Hematopoietic multipotent progenitor cell treated with erythropoietin and hydrocortisone succinate and interleukin-3 and kit ligand, for 4 days (in vitro differentiated cells): Measurements from ENCODE around the gene PPP3CA.

Experiments
- DNase-seq: peaks from one replicate; pipeline ENCODE4 v3.0.0-alpha.2; 2015

Gene PPP3CA

GRCh38 chr4:101329592-101329991, 17.7 kb downstream of the PPP3CA start:
- no peak for DNase-seq

DNA sequence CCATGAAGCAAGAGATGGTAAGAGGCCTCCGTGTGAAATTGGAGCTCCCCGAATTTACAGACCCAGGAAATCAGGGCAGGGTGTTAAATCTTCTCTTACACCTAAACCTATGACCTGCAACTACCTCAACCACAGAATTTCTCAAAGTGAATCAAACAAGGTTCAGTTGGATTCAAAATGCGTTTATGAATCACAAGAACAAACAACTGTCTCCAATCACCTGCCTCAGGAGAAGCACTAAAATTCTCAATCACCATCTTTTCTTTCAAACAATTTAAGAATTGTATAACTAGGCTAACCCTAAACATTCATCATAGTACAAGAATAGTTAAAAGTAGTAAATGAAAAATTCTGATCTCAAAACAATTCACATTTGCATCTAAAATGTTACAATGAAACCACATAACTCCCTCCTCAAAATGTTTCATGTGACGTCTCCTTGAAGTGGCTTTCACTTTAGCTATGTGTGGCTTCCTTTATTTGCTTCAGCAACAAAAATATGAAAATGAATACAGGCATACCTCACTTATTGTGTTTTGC, 19.2 kb downstream of the PPP3CA start:
- DNase-seq: no peak

DNA sequence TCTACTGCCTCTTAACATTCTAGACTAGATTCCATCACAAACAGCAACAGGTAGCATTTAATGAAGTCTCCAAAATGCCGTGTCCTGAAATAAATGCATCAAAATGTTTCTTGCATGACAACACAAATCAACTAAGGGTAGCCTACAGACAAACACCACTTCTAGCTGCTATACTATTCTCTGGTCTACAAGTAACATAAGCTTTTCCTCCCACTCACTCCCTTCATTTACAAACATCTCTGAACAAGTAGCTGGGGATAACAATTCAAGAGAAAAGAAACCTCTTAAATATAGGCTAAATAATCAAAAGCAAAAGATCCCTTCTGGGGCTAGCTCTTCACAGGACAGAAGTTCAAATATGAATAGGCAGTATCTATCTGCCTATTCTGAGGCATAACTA, 20.8 kb downstream of the PPP3CA start:
- DNase-seq: no peak

DNA sequence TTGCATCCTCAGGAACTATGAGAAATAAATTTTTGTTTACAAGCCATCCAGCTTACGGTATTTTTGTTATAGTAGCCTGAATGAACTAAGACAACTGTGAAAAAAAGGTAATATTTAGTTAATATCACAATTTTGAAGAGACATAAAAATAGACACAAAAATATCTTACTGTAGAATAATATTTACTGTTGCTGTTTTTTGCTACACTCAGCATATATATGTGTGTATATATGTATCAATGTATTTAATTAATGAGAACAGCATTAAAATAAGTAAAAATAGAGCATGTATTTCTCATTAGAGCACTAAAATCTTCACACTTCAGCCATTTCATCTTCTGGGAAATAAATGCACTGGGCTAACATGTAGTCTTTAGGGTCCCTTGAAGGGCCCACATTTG, 24.6 kb downstream of the PPP3CA start:
- no peak for DNase-seq

- no peak for DNase-seq
Measured at GRCh38 chr4:101321481-101322042, 25.8 kb downstream of the PPP3CA start.

GRCh38 chr4:101315786-101316185, 31.5 kb downstream of the PPP3CA start:
- no peak for DNase-seq

GRCh38 chr4:101315041-101315440, 32.3 kb downstream of the PPP3CA start:
- DNase-seq: no peak

DNA sequence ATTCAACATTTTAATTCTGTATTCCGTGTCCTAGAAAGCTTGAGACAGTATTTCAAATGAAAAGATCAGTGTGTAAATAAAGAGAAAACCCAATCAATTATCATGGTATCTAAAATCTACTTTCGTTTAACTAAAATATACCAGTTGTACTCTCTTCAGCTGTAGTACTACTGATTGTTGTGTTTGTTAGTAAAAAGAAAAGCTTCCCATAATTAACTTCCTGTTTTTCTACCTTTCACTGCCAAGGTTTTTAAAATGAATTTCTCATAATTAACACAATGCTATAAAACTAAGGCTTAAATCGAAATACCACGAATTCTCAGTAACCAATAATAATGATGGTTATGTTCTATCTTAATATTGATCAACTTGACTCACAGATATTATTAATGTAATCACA, 37.4 kb downstream of the PPP3CA start:
- DNase-seq: no peak

DNA sequence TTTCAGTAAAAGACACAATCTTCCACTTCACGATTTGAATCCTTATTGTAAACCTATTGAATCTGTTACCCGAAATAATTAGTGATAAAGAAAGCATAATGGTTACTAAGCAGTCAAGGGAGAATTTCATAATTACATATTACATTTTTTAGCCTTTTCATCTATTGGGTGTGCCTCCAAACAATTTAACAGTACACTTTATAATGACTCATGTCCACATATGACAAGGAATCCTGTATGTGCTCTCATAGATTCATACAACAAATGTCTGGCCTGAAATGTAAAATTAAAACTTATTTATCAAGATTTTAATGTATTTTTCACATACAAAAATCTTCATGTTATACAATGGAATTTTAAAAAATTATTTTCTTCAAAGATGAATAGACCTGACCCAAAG, 39.4 kb downstream of the PPP3CA start:
- DNase-seq: no peak

DNA sequence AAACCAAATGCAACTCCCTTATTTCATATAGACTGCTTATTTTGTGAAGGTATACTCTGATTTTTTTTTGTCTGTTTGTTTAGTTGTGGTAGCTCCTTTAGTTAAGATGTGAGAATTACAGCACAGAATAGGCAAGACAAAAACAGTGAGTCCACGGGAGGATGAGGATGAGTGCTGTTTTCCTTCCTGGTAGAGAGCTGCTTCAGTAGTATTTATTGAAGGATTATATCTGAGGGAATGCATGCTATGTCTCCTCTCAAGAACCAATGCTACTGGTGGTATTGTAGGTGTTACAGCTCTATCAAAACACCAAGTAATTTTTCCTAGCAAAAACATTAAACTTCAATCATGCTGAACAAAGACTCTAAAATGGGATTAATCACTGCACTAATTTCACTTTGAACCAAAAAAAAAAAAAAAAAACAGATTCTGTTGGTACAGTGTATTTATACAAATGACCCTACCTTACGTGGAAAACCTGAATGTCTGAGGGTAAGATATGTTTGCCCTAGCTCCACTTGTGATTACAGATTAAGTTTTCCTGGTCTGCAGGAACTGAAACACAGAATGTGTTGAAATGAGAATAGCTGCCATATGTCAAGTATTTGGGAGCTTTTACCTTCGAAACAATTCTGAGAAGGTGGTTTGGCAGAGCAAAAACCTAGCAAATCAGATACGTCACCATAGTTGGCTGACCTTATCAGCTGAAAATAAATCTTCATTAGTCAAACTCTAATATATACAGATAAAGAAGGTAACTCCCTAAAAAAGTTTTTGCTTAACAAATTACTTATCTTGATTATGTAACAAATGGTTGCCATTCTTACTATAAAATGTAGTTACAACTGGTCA, 40.3 kb downstream of the PPP3CA start:
- DNase-seq: no peak

DNA sequence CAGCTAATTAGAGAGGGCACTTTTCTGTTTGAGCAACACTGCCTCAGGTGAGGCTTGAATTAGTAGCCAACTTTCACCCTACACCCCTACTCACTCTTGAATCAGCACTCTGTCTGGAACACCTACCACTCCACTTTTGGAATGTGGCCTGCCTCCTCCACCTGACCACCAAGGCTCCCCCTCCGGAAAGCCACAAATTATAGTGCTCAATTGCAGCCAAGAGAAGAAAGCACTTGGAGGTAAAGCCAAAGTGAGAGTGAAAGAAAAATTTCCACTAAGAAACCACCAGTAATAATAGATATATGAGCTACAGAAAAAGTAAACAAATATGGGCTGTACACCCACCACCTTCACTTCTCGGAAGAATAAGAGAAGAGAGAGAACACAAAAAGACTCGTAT, 41.1 kb downstream of the PPP3CA start:
- DNase-seq: no peak

GRCh38 chr4:101304916-101305315, 42.4 kb downstream of the PPP3CA start:
- no peak for DNase-seq

DNA sequence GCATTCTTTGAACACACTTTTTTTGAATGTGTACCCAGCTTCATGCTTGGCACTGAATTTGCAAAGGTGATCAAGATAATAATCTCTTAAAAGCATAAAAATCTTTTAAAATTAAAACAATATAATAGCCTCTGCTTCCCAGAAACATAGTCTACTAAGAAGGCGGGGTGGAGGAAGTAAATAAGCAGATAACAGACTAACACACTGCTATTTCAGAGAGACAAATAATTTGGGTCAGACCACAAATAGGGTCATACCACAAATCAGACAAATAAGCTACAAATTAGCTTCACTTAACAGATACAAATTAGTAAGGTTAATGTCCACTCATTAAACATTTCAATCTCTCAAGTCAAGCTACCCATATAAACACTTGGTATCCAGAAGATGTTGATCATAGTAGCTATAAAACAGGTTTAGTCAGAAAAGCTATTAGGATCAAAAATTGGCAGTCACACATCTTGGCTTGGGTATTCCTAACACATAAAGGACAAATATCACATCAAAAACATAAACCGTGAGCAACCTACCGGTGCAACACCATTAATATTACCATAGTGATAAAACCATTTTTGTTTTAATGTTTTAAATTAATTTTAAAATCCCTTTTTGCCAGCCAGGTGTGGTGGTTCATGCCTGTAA, 47.3 kb downstream of the PPP3CA start:
- peak; percentile 30 for DNase-seq

DNA sequence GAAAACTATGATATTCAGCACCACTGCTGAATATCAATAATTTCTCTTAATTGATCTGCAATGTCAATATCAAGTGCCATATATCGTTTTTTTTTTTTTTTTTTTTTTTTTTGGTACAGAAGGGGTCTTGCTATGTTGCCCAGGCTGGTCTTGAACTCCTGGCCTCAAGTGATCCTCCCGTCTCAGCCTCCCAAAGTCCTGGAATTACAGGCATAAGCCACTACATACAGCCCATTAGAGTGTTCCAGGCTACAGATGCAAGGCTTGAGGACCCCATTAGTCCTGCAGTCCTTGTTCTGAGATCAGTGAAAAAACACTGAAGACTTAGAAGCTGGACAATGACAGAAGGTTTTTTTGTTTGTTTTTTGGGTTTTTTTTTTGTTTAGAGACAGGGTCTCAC, 48.3 kb downstream of the PPP3CA start:
- no peak for DNase-seq

DNA sequence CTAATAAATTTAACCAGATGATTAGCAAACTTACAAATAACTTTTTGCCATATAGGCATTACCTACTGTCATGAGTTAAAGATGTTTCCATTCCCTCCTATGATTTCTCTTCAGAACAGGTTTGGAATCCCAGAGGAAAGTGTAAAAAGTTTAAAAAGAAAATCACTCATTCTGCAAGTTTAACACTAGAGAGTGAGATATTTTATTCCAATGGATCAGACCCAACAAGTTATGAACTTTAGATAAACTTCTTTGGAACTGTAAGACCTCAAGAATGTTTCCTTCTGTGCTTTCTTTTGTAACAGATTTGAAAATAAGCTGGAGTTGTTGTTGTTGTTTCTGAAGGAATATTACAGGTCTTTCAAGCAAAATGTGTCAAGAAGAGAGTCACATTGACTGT, 51.6 kb downstream of the PPP3CA start:
- DNase-seq: no peak

DNA sequence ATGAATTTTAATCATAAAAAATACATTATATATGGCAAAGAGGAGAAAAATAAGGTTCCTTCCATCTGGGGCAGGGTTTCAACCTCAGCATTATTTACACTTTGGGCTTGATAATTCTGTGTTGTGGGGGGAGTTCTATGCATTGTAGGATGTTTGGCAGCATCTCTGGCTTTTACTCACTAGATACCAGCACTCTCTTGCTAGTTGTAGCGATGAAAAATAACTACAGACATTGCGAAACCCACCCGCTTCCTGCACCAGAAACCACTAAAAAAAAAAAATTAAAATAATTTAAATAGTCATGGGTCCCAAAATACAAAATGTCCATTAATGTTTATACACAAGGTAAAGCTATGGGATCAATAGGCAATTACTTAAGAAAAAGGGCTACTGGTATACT, 52.7 kb downstream of the PPP3CA start:
- DNase-seq: peak; percentile 57

- no peak for DNase-seq
Measured at GRCh38 chr4:101292901-101293300, 54.4 kb downstream of the PPP3CA start.

GRCh38 chr4:101292214-101292613, 55.1 kb downstream of the PPP3CA start:
- DNase-seq: peak; percentile 74

DNA sequence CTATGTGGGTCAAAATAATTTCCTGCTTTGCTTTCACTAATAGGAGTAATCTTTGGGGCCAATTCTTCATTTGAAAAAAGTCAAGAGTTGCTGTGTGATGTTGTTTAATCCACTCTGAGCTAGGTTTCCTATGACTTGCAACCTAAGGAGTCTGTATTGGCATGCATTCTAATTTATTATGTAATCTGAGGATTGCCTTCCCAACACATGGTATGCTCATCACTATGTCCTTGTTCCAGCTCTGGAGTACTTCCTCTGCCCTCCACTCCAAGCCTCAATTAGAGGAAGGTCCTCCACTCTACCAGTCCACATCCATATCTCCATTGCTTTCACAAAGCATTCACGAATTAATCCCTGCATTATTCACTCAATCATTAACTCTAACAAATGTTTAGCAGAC, 56.1 kb downstream of the PPP3CA start:
- DNase-seq: no peak

DNA sequence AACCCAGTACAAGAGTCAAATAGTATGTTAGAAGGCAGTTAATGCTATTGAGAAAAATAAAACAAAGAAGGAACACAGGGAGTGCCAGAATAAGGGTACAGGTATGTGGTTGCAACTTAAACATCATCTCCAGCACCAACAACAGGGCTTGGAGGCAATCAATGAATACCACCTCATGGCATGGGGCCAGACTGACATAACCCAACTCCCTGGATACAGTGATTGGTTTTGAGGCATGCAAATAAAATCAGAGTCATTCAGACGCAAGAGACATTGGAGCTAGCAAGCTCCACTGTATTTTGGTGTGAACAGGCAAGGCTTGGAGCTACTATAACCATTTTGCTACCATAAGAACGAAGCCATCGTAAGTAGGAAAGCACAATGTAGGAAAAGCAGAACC, 56.7 kb downstream of the PPP3CA start:
- DNase-seq: no peak

- DNase-seq: no peak
Measured at GRCh38 chr4:101289306-101289705, 58.0 kb downstream of the PPP3CA start.

- peak; percentile 64 for DNase-seq
Measured at GRCh38 chr4:101288365-101289145, 58.8 kb downstream of the PPP3CA start.

- no peak for DNase-seq
Measured at GRCh38 chr4:101287324-101287723, 60.0 kb downstream of the PPP3CA start.
